Coronary artery (tissue), 2 donors: ENCODE results near the gene PLEKHN1.

Source experiments
- DNase-seq: peaks from one replicate; pipeline ENCODE4 v3.0.0-alpha.2; 2017; ENCODE audit warnings: low spot score
- H3K27ac ChIP-seq, 2 donors: fragments of 200-600 bp; sonication (generic); one replicate each; pipeline ENCODE4 v1.5.1; 2016 to 2019
- H3K4me3 ChIP-seq: fragments of 200-600 bp; sonication (generic); 2 replicates; pipeline ENCODE4 v1.5.1; 2016; ENCODE audit warnings: mild to moderate bottlenecking, moderate library complexity
- CTCF ChIP-seq: fragments of 200-600 bp; sonication (generic); IDR thresholded peaks from one replicate; pipeline ENCODE4 v1.5.1; 2019; ENCODE audit warnings: antibody characterized with exemption

PLEKHN1 gene

GRCh38 chr1:931380-932172 is 34.7 kb upstream of the PLEKHN1 start:
- TF ChIP-seq CTCF, result no peak
- Histone ChIP-seq H3K27ac (no peak overlapping the region), H3K4me3 (no peak overlapping the region)
- DNase-seq, result no peak

- Histone ChIP-seq H3K27ac (no peak overlapping the region), H3K4me3 (no peak overlapping the region)
- no peak for DNase-seq
- no peak for TF ChIP-seq CTCF
These were observed 34.1 kb upstream of the PLEKHN1 start for GRCh38 chr1:932173-932510.

GRCh38 chr1:932776-933602 is 33.3 kb upstream of the PLEKHN1 start:
- no peak for DNase-seq
- no peak for TF ChIP-seq CTCF
- Histone ChIP-seq H3K27ac (no peak overlapping the region), H3K4me3 (no peak overlapping the region)

- no peak overlapping the region for H3K27ac ChIP-seq
- DNase-seq, result no peak
- H3K4me3 ChIP-seq, result no peak overlapping the region
- TF ChIP-seq CTCF, result no peak
These were observed 32.7 kb upstream of the PLEKHN1 start for GRCh38 chr1:933603-933940.

- no peak for TF ChIP-seq CTCF
- Histone ChIP-seq H3K4me3 (no peak overlapping the region), H3K27ac (no peak overlapping the region)
- no peak for DNase-seq
These were observed 31.1 kb upstream of the PLEKHN1 start for GRCh38 chr1:934991-935750.

GRCh38 chr1:935751-936231 is 30.5 kb upstream of the PLEKHN1 start:
- TF ChIP-seq CTCF, result no peak
- no peak for DNase-seq
- H3K27ac ChIP-seq, result no peak overlapping the region
- no peak overlapping the region for H3K4me3 ChIP-seq
